ENCODE measurements around the gene HADH. TPM values are rescaled to one million over a fixed set of nuclear protein-coding genes. Genes with fewer than 3 reads are reported as not detected.

HADH gene
- total RNA-seq, 2 donors from 2014 or later: 46.1 to 58.1 TPM

DNA sequence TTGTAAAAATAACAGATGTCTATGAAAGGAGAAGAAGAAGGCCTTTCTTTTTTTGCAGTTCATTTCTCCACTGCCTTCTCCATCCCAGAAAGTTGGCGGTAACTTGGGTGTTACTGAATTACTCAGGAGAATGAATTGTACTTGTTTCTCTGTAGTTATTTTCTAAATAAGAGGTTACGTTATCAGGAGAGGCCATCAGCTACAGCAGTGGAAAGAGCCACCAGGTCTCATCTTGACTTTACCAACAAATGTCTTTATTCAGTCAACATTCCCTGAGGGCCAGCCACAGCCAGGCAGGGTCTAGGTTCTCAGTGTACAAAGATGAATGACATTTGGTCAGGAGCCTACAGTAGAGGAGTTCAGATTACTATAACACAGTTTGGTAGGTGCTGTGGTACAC is 8.1 kb downstream of the HADH start:
- ATAC-seq (ENCODE audit: insufficient number of reproducible peaks, low FRiP score, low read depth) (no peak), DNase-seq (ENCODE audit: low spot score) (no peak)
- H3K9me3 ChIP-seq: no peaks in the 10 kb centered on the region
- no peaks in the 10 kb centered on the region for H3K36me3 ChIP-seq
- peak overlapping the region; percentile 67 to 90 for H3K27ac ChIP-seq
- TF ChIP-seq, protein P1, sequence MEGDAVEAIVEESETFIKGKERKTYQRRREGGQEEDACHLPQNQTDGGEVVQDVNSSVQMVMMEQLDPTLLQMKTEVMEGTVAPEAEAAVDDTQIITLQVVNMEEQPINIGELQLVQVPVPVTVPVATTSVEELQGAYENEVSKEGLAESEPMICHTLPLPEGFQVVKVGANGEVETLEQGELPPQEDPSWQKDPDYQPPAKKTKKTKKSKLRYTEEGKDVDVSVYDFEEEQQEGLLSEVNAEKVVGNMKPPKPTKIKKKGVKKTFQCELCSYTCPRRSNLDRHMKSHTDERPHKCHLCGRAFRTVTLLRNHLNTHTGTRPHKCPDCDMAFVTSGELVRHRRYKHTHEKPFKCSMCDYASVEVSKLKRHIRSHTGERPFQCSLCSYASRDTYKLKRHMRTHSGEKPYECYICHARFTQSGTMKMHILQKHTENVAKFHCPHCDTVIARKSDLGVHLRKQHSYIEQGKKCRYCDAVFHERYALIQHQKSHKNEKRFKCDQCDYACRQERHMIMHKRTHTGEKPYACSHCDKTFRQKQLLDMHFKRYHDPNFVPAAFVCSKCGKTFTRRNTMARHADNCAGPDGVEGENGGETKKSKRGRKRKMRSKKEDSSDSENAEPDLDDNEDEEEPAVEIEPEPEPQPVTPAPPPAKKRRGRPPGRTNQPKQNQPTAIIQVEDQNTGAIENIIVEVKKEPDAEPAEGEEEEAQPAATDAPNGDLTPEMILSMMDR (IDR thresholded peaks at IDR 0.05): no peak
- H3K4me1 ChIP-seq (ENCODE audit: control insufficient read depth in 1 of 2, low read depth in 2 of 2): peaks cover 44 to 80% of the 10 kb centered on the region in 2 donors
- H3K4me3 ChIP-seq: peak overlapping the region; percentile 15
- H3K27me3 ChIP-seq (replicated peaks; ENCODE audit: insufficient read depth): no peaks in the 10 kb centered on the region

DNA sequence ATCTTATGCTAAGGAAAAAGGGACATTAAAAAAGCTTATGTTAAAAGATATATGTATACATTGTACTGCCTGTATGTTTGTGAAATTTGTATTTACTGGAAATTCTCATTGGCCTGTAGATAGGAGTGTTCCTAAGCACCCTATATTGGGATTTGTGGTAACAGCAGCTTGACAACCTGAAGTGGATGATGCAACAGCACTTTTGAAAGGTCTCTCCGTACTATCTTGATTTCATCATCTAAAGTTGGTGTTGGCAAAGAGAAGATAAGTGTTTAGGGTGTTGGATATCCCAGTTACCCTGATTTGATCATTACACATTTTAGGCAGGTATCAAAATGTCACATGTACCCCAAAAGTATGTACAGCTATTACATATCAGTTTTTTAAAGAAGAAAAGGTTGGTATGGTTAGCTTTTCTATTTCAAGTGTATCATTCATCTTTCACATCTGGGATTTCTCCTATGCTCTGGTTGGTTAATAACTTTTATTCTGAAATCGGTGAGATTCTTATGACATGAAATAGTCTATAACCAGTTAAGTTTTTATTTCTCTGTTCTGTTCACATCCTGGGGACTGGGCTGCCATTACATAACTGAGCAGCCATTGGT is 10.3 kb downstream of the HADH start:
- no peak overlapping the region for H3K4me3 ChIP-seq
- no peaks in the 10 kb centered on the region for H3K9me3 ChIP-seq
- peaks cover 28 to 73% of the 10 kb centered on the region in 2 donors for H3K4me1 ChIP-seq (ENCODE audit: control insufficient read depth in 1 of 2, low read depth in 2 of 2)
- TF ChIP-seq, protein P1 (IDR thresholded peaks at IDR 0.05): no peak
- DNase-seq (ENCODE audit: low spot score) (no peak), ATAC-seq (ENCODE audit: insufficient number of reproducible peaks, low FRiP score, low read depth) (no peak)
- H3K27me3 ChIP-seq (replicated peaks; ENCODE audit: insufficient read depth): no peaks in the 10 kb centered on the region
- peak overlapping the region; percentile 67 to 90 for H3K27ac ChIP-seq
- H3K36me3 ChIP-seq: no peaks in the 10 kb centered on the region

DNA sequence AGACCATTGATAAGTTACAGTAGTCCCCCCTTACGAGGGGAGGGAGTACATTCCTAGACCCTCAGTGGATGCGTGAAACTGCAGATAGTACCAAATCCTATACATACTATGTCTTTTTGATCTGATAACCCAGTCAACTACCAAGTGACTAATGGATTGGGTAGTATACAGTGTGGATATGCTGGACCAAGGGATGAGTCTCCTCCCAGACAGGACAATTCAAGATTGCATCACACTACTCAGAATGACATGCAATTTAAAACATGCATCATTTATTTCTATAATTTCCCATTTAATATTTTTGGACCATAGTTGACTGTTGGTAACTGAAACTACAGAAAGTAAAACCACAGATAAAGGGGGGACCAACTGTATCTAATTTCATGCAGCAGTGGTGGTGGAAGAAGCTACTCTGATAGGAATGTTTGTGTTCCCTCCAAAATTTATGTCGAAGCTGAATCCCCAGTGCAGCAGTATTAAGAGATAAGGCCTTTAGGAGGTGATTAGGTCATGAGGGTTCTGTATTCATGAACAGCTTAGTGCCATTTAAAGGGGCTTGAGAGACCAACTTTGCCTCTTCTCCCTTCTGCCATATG is 11.9 kb downstream of the HADH start:
- no peak overlapping the region for H3K4me3 ChIP-seq

DNA sequence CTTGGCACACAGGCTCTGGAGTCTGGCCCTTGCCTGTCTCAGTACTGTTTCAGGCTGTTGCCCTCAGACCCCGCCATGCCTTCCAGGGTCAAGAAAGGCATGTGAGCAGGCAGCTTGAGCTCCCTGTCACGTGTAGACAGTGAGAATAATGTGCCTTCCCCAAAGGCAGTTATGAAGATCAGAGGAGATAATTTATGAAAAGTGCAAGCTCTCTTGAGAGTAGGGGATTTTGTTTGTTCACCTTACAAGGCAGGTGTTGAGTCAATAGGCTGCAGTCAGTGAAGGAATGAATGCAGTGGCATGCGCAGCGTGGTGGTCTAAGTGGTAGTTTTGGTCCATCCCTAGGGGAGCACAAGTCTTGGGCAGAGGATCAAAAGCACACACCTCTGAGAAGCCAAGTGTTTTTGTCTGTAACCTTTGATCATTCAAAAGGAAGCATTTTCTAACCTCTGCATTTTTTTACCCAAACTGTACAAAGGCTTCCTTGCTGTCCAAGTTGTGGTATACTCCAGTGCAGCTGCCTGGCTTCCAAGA is 14.4 kb downstream of the HADH start:
- Histone ChIP-seq H3K36me3 (no peaks in the 10 kb centered on the region), H3K4me1 (ENCODE audit: control insufficient read depth in 1 of 2, low read depth in 2 of 2) (peaks cover 21 to 45% of the 10 kb centered on the region in 2 donors), H3K27ac (peak overlapping the region in 1 of 2 donors; percentile 47), H3K9me3 (no peaks in the 10 kb centered on the region), H3K27me3 (replicated peaks; ENCODE audit: insufficient read depth) (no peaks in the 10 kb centered on the region), H3K4me3 (no peak overlapping the region)
- TF ChIP-seq, protein P1 (IDR thresholded peaks at IDR 0.05): no peak
- no peak for ATAC-seq (ENCODE audit: insufficient number of reproducible peaks, low FRiP score, low read depth)
- no peak for DNase-seq (ENCODE audit: low spot score)

More for the DNA sequence above, 11.9 kb downstream of the HADH start:
- no peaks in the 10 kb centered on the region for H3K9me3 ChIP-seq
- H3K27me3 ChIP-seq (replicated peaks; ENCODE audit: insufficient read depth): no peaks in the 10 kb centered on the region
- ATAC-seq (ENCODE audit: insufficient number of reproducible peaks, low FRiP score, low read depth) (no peak), DNase-seq (ENCODE audit: low spot score) (no peak)
- H3K36me3 ChIP-seq: no peaks in the 10 kb centered on the region
- peaks cover 30 to 57% of the 10 kb centered on the region in 2 donors for H3K4me1 ChIP-seq (ENCODE audit: control insufficient read depth in 1 of 2, low read depth in 2 of 2)
- TF ChIP-seq, protein P1 (IDR thresholded peaks at IDR 0.05): no peak
- H3K27ac ChIP-seq: peak overlapping the region in 1 of 2 donors; percentile 24

DNA sequence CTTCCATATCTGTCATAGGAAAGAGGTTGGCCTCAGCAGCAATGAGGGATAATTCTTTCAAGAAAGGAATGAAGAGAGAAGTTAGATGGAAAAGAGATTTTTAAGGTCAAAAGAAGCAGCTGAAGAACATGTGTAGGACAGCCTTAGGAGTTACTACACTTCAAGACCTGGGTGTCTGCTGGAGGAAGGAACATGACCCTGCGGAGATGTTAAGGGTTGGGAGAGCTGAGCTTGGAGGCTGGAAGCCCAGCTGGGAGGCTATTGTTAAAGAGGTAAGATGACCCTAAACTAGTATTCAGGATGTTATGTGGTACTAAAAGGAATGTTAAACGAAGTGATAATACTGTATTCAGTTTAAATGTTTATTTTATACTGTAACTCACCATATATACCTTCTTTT is 15.0 kb downstream of the HADH start:
- no peaks in the 10 kb centered on the region for H3K27me3 ChIP-seq (replicated peaks; ENCODE audit: insufficient read depth)
- peaks cover 16 to 43% of the 10 kb centered on the region in 2 donors for H3K4me1 ChIP-seq (ENCODE audit: control insufficient read depth in 1 of 2, low read depth in 2 of 2)
- DNase-seq (ENCODE audit: low spot score) (no peak), ATAC-seq (ENCODE audit: insufficient number of reproducible peaks, low FRiP score, low read depth) (no peak)
- no peaks in the 10 kb centered on the region for H3K36me3 ChIP-seq
- H3K4me3 ChIP-seq: no peak overlapping the region
- H3K27ac ChIP-seq: no peak overlapping the region
- TF ChIP-seq, protein P1 (IDR thresholded peaks at IDR 0.05): no peak
- no peaks in the 10 kb centered on the region for H3K9me3 ChIP-seq
